DND-41 (cell line): ENCODE data around the gene CCDC148.

Experiments used
- ATAC-seq: fragments of 200-7000 bp; cut with Tn5 transposase; 3 replicates; pipeline ENCODE4 v1.9.1; 2021; ENCODE audit warnings: low read depth; ENCODE audit not compliant: insufficient read depth
- DNase-seq: peaks from one replicate; pipeline ENCODE4 v3.0.0-alpha.2; 2020
- H2AFZ ChIP-seq: 2 replicates; pipeline ENCODE4 v1.6.0; 2012; ENCODE audit warnings: low read depth, low read length
- H3K27ac ChIP-seq: 2 replicates; pipeline ENCODE4 v1.5.1; 2012; ENCODE audit warnings: low read length, inconsistent platforms
- H3K27me3 ChIP-seq: fragments of 200-600 bp; sonication (generic); 2 replicates; pipeline ENCODE4 v1.6.0; 2012; ENCODE audit warnings: low read length, mild to moderate bottlenecking, inconsistent platforms; ENCODE audit not compliant: insufficient read depth, poor library complexity
- H3K36me3 ChIP-seq: 2 replicates; pipeline ENCODE4 v1.5.1; 2012; ENCODE audit warnings: low read length, inconsistent platforms; ENCODE audit not compliant: insufficient read depth
- H3K4me1 ChIP-seq: 2 replicates; pipeline ENCODE4 v1.5.1; 2012; ENCODE audit warnings: mild to moderate bottlenecking, low read length; ENCODE audit not compliant: insufficient read depth
- H3K4me2 ChIP-seq: 2 replicates; pipeline ENCODE4 v1.6.0; 2012; ENCODE audit warnings: mild to moderate bottlenecking, moderate library complexity, low read length, inconsistent platforms; ENCODE audit not compliant: insufficient read depth
- H3K4me3 ChIP-seq, 2 experiments: fragments of 200-600 bp in 1 of 2; shearing (Covaris generic) in 1 of 2; 2 replicates each; pipeline ENCODE4 v1.5.1; 2012 to 2016; ENCODE audit warnings: inconsistent platforms in 2 of 2, low read length in 2 of 2, mild to moderate bottlenecking in 2 of 2, low read depth in 1 of 2, moderate library complexity in 1 of 2
- H3K79me2 ChIP-seq: 2 replicates; pipeline ENCODE4 v1.6.0; 2012; ENCODE audit warnings: low read length, inconsistent platforms; ENCODE audit not compliant: insufficient read depth
- H3K9ac ChIP-seq: 2 replicates; pipeline ENCODE4 v1.6.0; 2012; ENCODE audit warnings: low read depth, mild to moderate bottlenecking, inconsistent platforms, low read length, moderate library complexity
- H3K9me3 ChIP-seq: 2 replicates; pipeline ENCODE4 v1.5.1; 2012; ENCODE audit warnings: low read length, moderate library complexity, mild to moderate bottlenecking, inconsistent platforms; ENCODE audit not compliant: insufficient read depth, severe bottlenecking
- H4K20me1 ChIP-seq: 2 replicates; pipeline ENCODE4 v1.6.0; 2012; ENCODE audit warnings: low read length; ENCODE audit not compliant: insufficient read depth
- EZH2 ChIP-seq: IDR thresholded peaks from 3 replicates; pipeline ENCODE4 v1.6.1; 2012; ENCODE audit warnings: borderline replicate concordance, low read depth, mild to moderate bottlenecking, moderate library complexity, low read length, inconsistent platforms; ENCODE audit not compliant: severe bottlenecking
- TF ChIP-seq, protein P1 (sequence below): IDR thresholded peaks from 2 replicates; pipeline ENCODE4 v1.5.1; 2012; ENCODE audit warnings: borderline replicate concordance, low read length, moderate library complexity, mild to moderate bottlenecking; ENCODE audit not compliant: poor library complexity, severe bottlenecking; ENCODE audit errors: extremely low read depth

Gene CCDC148

GRCh38 chr2:158391361-158391760, 65.2 kb downstream of the CCDC148 start:
- Histone ChIP-seq H3K4me2 (no peak overlapping the region), H4K20me1 (no peaks in the 10 kb centered on the region), H2AFZ (no peak overlapping the region), H3K27ac (no peak overlapping the region), H3K27me3 (peaks cover 5% of the 10 kb centered on the region), H3K79me2 (no peaks in the 10 kb centered on the region), H3K4me3 (no peak overlapping the region), H3K4me1 (no peaks in the 10 kb centered on the region), H3K36me3 (no peaks in the 10 kb centered on the region), H3K9me3 (no peaks in the 10 kb centered on the region), H3K9ac (no peak overlapping the region)
- ATAC-seq: no peak
- TF ChIP-seq, protein P1, sequence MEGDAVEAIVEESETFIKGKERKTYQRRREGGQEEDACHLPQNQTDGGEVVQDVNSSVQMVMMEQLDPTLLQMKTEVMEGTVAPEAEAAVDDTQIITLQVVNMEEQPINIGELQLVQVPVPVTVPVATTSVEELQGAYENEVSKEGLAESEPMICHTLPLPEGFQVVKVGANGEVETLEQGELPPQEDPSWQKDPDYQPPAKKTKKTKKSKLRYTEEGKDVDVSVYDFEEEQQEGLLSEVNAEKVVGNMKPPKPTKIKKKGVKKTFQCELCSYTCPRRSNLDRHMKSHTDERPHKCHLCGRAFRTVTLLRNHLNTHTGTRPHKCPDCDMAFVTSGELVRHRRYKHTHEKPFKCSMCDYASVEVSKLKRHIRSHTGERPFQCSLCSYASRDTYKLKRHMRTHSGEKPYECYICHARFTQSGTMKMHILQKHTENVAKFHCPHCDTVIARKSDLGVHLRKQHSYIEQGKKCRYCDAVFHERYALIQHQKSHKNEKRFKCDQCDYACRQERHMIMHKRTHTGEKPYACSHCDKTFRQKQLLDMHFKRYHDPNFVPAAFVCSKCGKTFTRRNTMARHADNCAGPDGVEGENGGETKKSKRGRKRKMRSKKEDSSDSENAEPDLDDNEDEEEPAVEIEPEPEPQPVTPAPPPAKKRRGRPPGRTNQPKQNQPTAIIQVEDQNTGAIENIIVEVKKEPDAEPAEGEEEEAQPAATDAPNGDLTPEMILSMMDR: no peak
- TF ChIP-seq EZH2: no peak
- DNase-seq: no peak

DNA sequence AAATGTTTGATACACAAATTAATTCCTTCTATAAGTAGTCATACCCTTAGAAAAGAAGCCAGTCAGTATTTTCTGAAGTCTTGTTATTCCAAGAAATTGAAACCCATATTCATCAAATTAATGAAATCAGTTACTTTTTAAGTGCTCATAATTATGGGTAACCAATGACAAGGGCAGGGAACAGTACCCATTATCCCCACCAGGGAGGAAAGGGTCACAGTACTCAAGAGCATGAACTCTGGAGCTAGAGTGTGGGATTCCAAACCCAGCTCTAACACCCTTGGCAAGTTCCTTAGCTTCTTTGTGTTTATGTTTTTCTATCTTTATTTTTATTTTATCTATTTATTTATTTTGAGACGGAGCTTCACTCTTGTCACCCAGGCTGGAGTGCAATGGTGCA, 68.4 kb downstream of the CCDC148 start:
- Histone ChIP-seq H3K79me2 (no peaks in the 10 kb centered on the region), H3K9me3 (no peaks in the 10 kb centered on the region), H3K4me2 (no peak overlapping the region), H3K4me3 (no peak overlapping the region), H3K27me3 (peaks cover under 1% of the 10 kb centered on the region), H3K9ac (no peak overlapping the region), H2AFZ (no peak overlapping the region), H3K4me1 (no peaks in the 10 kb centered on the region), H3K36me3 (no peaks in the 10 kb centered on the region), H4K20me1 (no peaks in the 10 kb centered on the region), H3K27ac (no peak overlapping the region)
- DNase-seq (no peak), ATAC-seq (no peak)
- TF ChIP-seq EZH2: no peak
- TF ChIP-seq, protein P1: no peak

DNA sequence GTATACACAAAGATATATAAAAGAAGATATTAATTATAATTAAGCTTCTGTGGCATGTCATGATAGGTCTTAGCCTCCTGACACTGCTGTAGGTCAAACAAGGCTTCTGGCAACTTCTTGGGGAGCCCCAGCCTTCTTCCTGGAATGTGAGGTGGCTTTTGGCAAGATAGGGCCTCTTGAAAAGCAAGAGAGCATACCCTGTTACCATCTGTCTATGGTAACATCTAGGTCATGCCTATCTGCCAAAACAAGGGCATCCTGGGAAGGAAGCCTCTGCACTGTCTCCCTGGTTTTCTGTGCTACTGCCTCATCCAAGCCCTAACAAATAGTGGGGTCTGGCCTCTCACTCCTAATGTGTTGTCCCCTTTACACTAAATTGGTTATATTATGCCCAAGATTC, 70.9 kb downstream of the CCDC148 start:
- Histone ChIP-seq H3K9ac (no peak overlapping the region), H3K36me3 (no peaks in the 10 kb centered on the region), H3K4me1 (no peaks in the 10 kb centered on the region), H2AFZ (no peak overlapping the region), H4K20me1 (no peaks in the 10 kb centered on the region), H3K27me3 (no peaks in the 10 kb centered on the region), H3K27ac (no peak overlapping the region), H3K9me3 (no peaks in the 10 kb centered on the region), H3K4me3 (no peak overlapping the region), H3K4me2 (no peak overlapping the region), H3K79me2 (no peaks in the 10 kb centered on the region)
- DNase-seq (no peak), ATAC-seq (no peak)
- no peak for TF ChIP-seq EZH2
- TF ChIP-seq, protein P1: no peak

DNA sequence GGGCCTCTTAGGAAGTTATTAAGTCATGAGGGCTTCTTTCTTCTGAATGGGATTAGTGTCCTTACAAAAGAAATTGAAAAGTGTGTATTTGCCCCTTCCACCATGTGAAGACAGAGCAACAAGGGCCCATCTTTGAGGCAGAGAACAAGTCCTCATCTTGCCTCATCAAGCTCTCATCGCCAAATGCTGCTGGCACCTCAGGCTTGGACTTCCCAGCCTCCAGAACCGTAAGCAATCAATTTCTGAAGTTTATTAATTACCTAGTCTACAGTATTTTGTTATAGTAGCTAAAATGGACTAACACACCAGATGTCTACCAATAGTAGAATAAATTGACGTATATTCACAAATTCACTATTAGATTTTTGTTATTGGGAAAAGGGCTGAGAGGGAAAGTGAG, 74.6 kb downstream of the CCDC148 start:
- Histone ChIP-seq H3K9me3 (no peaks in the 10 kb centered on the region), H3K36me3 (no peaks in the 10 kb centered on the region), H3K4me1 (no peaks in the 10 kb centered on the region), H3K79me2 (no peaks in the 10 kb centered on the region), H4K20me1 (no peaks in the 10 kb centered on the region), H3K27me3 (no peaks in the 10 kb centered on the region), H3K4me2 (no peak overlapping the region), H2AFZ (no peak overlapping the region), H3K9ac (no peak overlapping the region), H3K27ac (no peak overlapping the region), H3K4me3 (no peak overlapping the region)
- ATAC-seq: no peak
- no peak for DNase-seq
- no peak for TF ChIP-seq EZH2
- TF ChIP-seq, protein P1: no peak
